Measurements from ENCODE around the gene TIMM10.

- no peak for TF ChIP-seq CTCF (conservative IDR thresholded peaks at IDR 0.05)
- TF ChIP-seq EZH2 (IDR thresholded peaks at IDR 0.05; ENCODE audit: low read depth) = no peak
These were observed 32.0 kb downstream of the TIMM10 start for GRCh38 chr11:57498540-57498939.

Data from PC-9 (cell line).